Erythroblast (primary cell): Measurements from ENCODE around the gene SESN1.

Experiments
- DNase-seq, 2 experiments: peaks; one replicate each; lab custom pipeline; 2025; lab: John Stamatoyannopoulos, UW
- GATA1 ChIP-seq: IDR thresholded peaks from 2 replicates; pipeline ENCODE4 v1.6.1; 2011; ENCODE audit warnings: low read depth, mild to moderate bottlenecking, control low read depth, low read length, moderate library complexity
- POLR2A ChIP-seq: IDR thresholded peaks from 2 replicates; pipeline ENCODE4 v1.6.1; 2011; ENCODE audit warnings: mild to moderate bottlenecking, low read length

The SESN1 gene

GRCh38 chr6:108940741-108941140 is 153.9 kb downstream of the SESN1 start:
- TF ChIP-seq POLR2A: no peak
- TF ChIP-seq GATA1: no peak
- DNase-seq: no peak

GRCh38 chr6:108937170-108937569 is 157.5 kb downstream of the SESN1 start:
- TF ChIP-seq POLR2A: no peak
- TF ChIP-seq GATA1: no peak
- no peak for DNase-seq
